GM12873 (cell line): Measurements from ENCODE around the gene NDUFB11.

Experiments used
- CTCF ChIP-seq: IDR thresholded peaks from 2 replicates; pipeline ENCODE4 v1.5.1; 2012; ENCODE audit warnings: low read depth, mild to moderate bottlenecking, moderate library complexity, low read length, control low read depth; ENCODE audit not compliant: insufficient read depth; ENCODE audit errors: missing control alignments

Gene NDUFB11

GRCh38 chrX:47179928-47180255, 35.4 kb upstream of the NDUFB11 start:
- no peak for TF ChIP-seq CTCF

- no peak for TF ChIP-seq CTCF
Measured at GRCh38 chrX:47179221-47179927, 34.9 kb upstream of the NDUFB11 start.

- no peak for TF ChIP-seq CTCF
Measured at GRCh38 chrX:47178337-47178736, 33.8 kb upstream of the NDUFB11 start.

GRCh38 chrX:47177079-47177478, 32.6 kb upstream of the NDUFB11 start:
- TF ChIP-seq CTCF = no peak

- no peak for TF ChIP-seq CTCF
Measured at GRCh38 chrX:47176101-47176740, 31.7 kb upstream of the NDUFB11 start.

GRCh38 chrX:47175588-47175980, 31.1 kb upstream of the NDUFB11 start:
- TF ChIP-seq CTCF = no peak

- TF ChIP-seq CTCF = no peak
Measured at GRCh38 chrX:47174846-47175587, 30.5 kb upstream of the NDUFB11 start.
